Activated naive CD8-positive, alpha-beta T cell treated with anti-CD3 and anti-CD28 coated beads, Interleukin-2, amount 50 U/mL, for 16 hours (primary cell): ENCODE results near the gene NPHP4.

Experiments used
- DNase-seq: peaks from one replicate; pipeline ENCODE4 v3.0.0-alpha.2; 2020; ENCODE audit warnings: low read depth, low spot score

The NPHP4 gene

GRCh38 chr1:5913078-5913845, 79.0 kb downstream of the NPHP4 start:
- no peak for DNase-seq

- no peak for DNase-seq
Measured at GRCh38 chr1:5911871-5912271, 80.4 kb downstream of the NPHP4 start.

- no peak for DNase-seq
Measured at GRCh38 chr1:5911157-5911556, 81.1 kb downstream of the NPHP4 start.

GRCh38 chr1:5910666-5911065, 81.6 kb downstream of the NPHP4 start:
- DNase-seq = no peak

GRCh38 chr1:5910276-5910620, 82.0 kb downstream of the NPHP4 start:
- no peak for DNase-seq

DNA sequence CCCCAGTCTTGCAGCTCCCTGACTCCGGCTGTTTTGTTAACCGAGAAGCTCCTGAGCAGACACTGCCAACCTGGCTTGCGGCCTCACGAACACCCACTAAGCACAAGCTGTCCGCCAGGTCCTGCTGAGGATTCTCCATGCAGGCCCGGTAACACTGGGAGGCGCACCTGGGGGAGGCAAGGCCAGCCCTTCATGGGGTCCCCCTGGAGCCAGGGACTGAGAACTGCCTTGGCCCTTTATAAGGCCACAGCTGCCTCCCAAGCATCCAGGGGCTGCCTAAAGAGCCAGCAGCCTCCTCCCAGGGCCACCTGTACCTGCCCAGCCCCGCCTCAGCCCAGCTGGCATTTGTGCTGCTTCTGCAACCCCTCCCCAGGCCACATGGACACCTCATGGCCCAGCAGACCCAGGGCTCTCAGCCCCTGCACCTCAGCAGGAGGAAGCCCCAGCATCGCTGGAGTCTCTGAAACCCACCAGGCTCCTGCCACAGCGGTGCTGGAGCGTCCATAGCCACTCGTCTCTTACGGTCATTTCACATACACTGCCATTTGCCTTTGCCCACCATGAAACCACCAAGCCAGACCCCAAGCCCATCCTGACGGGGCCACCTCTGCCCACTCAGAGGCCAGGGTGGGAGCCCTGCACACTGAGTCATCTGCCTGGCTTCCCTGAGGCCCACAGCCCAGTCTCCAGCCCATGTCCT, 82.5 kb downstream of the NPHP4 start:
- no peak for DNase-seq

DNA sequence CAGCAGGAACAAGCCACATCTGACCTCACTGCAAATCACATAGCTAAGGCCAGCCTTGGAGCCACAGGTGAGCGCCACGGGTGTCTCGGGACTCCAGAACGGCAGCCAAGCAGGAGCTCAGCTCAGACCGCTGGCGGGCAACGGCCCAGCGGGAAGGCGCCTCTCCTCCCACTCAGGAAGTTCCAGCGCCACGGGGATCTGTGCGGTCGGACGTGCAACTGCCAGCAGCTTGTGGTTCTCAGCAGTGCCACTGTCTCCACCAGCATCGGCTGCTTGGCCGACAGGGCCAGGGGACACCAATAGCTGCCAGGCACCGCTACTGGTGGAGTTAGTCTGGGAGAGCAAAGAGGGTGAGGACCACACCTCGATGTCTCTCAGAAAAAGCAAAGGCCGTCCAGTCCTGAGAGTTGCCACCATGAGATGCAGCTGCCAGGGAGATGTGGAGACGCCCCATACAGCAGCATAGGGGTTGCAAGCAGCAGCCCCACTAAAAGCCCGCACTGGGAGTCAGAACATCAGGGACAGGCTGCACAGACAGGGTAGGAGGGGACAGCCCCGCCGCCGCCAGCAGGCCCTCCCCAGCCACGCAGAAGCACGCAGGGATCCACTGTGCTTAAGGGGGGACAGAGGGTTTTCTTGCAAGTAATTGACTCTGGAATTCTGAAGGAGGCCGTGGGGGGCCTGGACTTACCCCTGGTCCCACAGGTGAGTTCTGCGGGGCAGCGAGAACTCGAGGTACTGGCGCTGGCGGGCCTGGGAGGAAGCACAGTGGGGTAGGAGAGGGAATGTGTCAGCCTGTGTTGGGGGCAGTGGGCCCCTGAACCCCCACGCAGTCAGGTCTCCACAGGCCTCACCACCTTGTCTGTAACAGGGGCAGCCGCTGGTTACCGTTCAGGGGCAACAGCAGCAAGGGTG, 83.5 kb downstream of the NPHP4 start:
- no peak for DNase-seq

GRCh38 chr1:5907966-5908365, 84.3 kb downstream of the NPHP4 start:
- no peak for DNase-seq

GRCh38 chr1:5907386-5907785, 84.8 kb downstream of the NPHP4 start:
- no peak for DNase-seq

DNA sequence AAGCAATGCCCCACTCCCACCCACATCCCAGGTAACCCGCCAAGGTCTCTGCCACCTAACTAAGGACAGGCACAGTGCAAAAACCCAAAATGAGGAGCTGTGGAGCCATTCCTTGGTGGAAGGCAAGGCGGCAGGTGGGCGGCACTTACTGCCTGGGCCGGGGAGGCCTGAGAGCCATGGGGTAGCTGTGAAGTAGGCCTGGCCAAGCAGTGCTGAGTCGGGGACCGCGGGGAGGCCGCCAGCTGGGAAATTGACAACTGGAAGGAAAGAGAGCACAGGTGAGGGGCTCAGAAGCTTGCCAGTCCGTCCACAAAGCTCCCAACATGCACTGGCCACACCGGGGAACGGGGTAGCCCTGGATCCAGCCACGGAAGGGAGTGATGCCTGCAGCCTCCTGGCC, 85.3 kb downstream of the NPHP4 start:
- no peak for DNase-seq

- no peak for DNase-seq
Measured at GRCh38 chr1:5906116-5906515, 86.1 kb downstream of the NPHP4 start.

DNA sequence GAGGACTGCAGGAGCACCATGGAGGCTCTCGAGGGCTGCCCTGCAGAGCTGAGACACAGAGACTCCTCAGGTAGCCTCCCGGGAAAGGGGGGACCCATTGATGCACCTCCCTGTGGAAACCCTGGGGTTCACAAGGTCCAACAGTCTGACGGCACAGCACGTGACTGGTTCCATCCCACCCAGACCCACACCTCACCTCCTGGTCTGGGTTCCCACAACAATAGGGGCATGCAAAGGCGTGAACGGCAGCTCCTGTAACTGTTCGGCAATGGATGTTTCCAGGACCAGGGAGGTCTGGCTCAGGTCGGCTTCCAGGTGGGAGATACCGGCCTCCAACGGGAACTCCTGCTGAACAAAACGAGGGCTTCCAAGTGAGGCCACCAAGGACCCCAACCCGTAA, 86.8 kb downstream of the NPHP4 start:
- no peak for DNase-seq

DNA sequence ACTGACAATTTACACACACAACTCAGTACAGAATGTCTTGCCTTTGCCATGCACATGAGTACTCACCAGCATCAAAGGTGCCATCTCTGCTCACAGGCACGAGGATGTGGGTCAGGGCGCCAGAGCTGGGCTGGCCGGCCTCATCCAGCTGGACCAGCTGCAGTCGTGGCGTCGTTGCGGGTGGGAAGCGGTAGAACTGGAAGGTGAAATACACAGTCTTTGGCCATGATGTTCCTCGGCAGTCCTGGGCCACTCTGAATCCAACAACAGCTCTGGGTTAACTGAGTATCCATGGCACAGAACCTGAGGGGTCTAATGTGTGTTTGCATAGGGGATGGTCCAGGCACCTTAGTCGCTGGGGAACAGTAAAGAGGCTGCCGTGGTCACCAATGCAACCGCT, 87.7 kb downstream of the NPHP4 start:
- no peak for DNase-seq

- DNase-seq = no peak
Measured at GRCh38 chr1:5903680-5904079, 88.5 kb downstream of the NPHP4 start.

- DNase-seq = no peak
Measured at GRCh38 chr1:5903031-5903430, 89.2 kb downstream of the NPHP4 start.

- no peak for DNase-seq
Measured at GRCh38 chr1:5901841-5902240, 90.4 kb downstream of the NPHP4 start.

- no peak for DNase-seq
Measured at GRCh38 chr1:5901150-5901549, 91.1 kb downstream of the NPHP4 start.

GRCh38 chr1:5898266-5898665, 94.0 kb downstream of the NPHP4 start:
- DNase-seq = no peak

DNA sequence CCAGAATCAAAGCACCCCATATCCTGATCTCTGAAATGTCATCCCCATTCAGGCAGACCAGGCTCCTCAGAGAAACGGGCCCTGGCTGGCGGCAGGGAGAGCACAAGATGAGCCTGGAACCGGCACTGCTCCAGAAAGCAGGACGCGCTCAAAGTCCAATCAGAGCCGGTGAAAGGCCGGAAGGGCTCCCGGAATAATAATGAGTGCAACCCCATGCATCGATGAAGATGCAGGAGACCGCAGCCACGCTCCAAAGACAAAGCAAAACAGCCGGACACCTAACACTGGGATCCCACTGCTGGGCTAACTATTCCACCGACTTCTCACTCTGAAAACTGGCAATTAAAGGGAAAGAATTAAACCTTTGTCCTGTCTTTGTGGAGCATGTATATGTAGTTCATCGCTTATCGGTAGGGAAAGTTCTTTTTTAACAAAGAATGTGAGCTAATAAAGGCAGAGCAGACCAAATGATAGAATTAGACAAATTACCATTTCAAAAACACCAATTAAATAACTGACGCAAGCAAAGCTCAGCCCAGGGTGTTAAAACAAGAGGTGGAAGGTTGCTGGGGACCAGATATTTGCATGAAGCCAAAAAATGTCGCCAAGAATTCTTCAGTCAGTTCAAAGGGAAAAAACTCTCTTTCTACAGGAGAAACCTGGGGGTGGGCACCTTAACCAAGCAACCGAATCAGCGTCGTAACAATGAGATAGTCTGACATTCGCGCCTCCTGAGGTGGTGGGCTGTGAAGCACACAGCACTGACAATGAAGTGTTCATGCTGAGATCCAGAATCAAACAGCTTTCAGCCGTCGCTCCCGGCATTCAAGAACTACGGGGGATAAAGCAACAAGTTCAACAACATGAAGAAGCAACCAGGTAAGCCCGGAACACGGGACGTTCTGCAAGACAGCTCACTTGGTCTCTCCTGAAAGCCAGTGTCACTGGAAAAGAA, 95.2 kb downstream of the NPHP4 start:
- DNase-seq = no peak

- DNase-seq = no peak
Measured at GRCh38 chr1:5895446-5896406, 96.5 kb downstream of the NPHP4 start.
